ENCODE data around the gene ACADS.
"Not testable (repeated sequence)": the region's sequence is repeated elsewhere in the genome, so short reads cannot be mapped to it uniquely, and the experiment has no call there.

The ACADS gene

GRCh38 chr12:120722784-120723183 is 2.8 kb upstream of the ACADS start:
- in situ Hi-C loops (cut with HindIII; ENCODE audit: low sequenced_read_pairs): loop anchor here (10.0 kb wide), 1 partner anchor 138 kb away; the partner anchor contains the start of gene POP5

GRCh38 chr12:120724720-120725119 is 906 bp upstream of the ACADS start:
- in situ Hi-C loops (cut with HindIII; ENCODE audit: low sequenced_read_pairs): loop anchor here (5.0 to 10.0 kb wide), 2 partner anchors 77 to 140 kb away; partner anchors contain the start of gene POP5

- in situ Hi-C loops (cut with HindIII; ENCODE audit: low sequenced_read_pairs): loop anchor here (5.0 to 10.0 kb wide), 2 partner anchors 78 to 140 kb away; partner anchors contain the start of gene POP5
These were observed 421 bp upstream of the ACADS start for GRCh38 chr12:120725151-120725658.

- in situ Hi-C loops (cut with HindIII; ENCODE audit: low sequenced_read_pairs): loop anchor here (5.0 to 10.0 kb wide), 2 partner anchors 79 to 142 kb away; partner anchors contain the start of gene POP5
These were observed 826 bp downstream of the ACADS start for GRCh38 chr12:120726510-120726793.

GRCh38 chr12:120726961-120727360 is 1.3 kb downstream of the ACADS start:
- in situ Hi-C loops (cut with HindIII; ENCODE audit: low sequenced_read_pairs): loop anchor here (5.0 to 10.0 kb wide), 2 partner anchors 80 to 142 kb away; partner anchors contain the start of gene POP5

- in situ Hi-C loops (cut with HindIII; ENCODE audit: low sequenced_read_pairs): not testable (repeated sequence)
These were observed 6.6 kb downstream of the ACADS start for GRCh38 chr12:120732198-120732597.

- in situ Hi-C loops (cut with HindIII; ENCODE audit: low sequenced_read_pairs): no loop called here
These were observed 7.9 kb downstream of the ACADS start for GRCh38 chr12:120733574-120733973.

GRCh38 chr12:120734210-120734609 is 8.6 kb downstream of the ACADS start:
- in situ Hi-C loops (cut with HindIII; ENCODE audit: low sequenced_read_pairs): no loop called here

GRCh38 chr12:120735181-120735580 is 9.6 kb downstream of the ACADS start:
- in situ Hi-C loops (cut with HindIII; ENCODE audit: low sequenced_read_pairs): no loop called here

- in situ Hi-C loops (cut with HindIII; ENCODE audit: low sequenced_read_pairs): no loop called here
These were observed 11.0 kb downstream of the ACADS start for GRCh38 chr12:120736404-120737331.

GRCh38 chr12:120737557-120738251 is 12.1 kb downstream of the ACADS start:
- in situ Hi-C loops (cut with HindIII; ENCODE audit: low sequenced_read_pairs): no loop called here

GRCh38 chr12:120738252-120739030 is 12.8 kb downstream of the ACADS start:
- in situ Hi-C loops (cut with HindIII; ENCODE audit: low sequenced_read_pairs): no loop called here

GRCh38 chr12:120739031-120739762 is 13.6 kb downstream of the ACADS start:
- in situ Hi-C loops (cut with HindIII; ENCODE audit: low sequenced_read_pairs): no loop called here

GRCh38 chr12:120739821-120740613 is 14.4 kb downstream of the ACADS start:
- in situ Hi-C loops (cut with HindIII; ENCODE audit: low sequenced_read_pairs): no loop called here

GRCh38 chr12:120740871-120741270 is 15.2 kb downstream of the ACADS start:
- in situ Hi-C loops (cut with HindIII; ENCODE audit: low sequenced_read_pairs): no loop called here

- in situ Hi-C loops (cut with HindIII; ENCODE audit: low sequenced_read_pairs): no loop called here
These were observed 16.1 kb downstream of the ACADS start for GRCh38 chr12:120741476-120742421.

- in situ Hi-C loops (cut with HindIII; ENCODE audit: low sequenced_read_pairs): no loop called here
These were observed 19.4 kb downstream of the ACADS start for GRCh38 chr12:120744922-120745493.

- in situ Hi-C loops (cut with HindIII; ENCODE audit: low sequenced_read_pairs): no loop called here
These were observed 22.6 kb downstream of the ACADS start for GRCh38 chr12:120748242-120748641.
